GM12878 (cell line): ENCODE measurements around the gene MLXIP. TPM values are rescaled to one million over a fixed set of nuclear protein-coding genes. Genes with fewer than 3 reads are reported as not detected.
A peak's percentile ranks its signal among the peaks of the same experiment; 100 is the strongest.

Experiments used
- ATAC-seq: fragments of 200-7000 bp; cut with Tn5 transposase; 3 replicates; pipeline ENCODE4 v1.9.1; 2020; ENCODE audit warnings: mild to moderate bottlenecking, moderate library complexity
- BruUV-seq: library from RNA; stranded (reverse); fragments of 400-500 nt; replicated peaks from 2 replicates; lab custom pipeline; 2021; lab: Mats Ljungman, UMichigan
- CTCF ChIA-PET: fragments of 300-600 bp; sonication (Branson Sonifier 250); formaldehyde crosslinking; extraction: SDS; loops from one replicate; lab custom pipeline; 2021; ENCODE audit warnings: inconsistent platforms; lab: Yijun Ruan, JAX
- POLR2A ChIA-PET: fragments of 350-600 bp; formaldehyde crosslinking; extraction: SDS; loops from one replicate; lab custom pipeline; 2021; ENCODE audit warnings: inconsistent platforms; lab: Charles Lee
- RAD21 ChIA-PET: fragments of 300-600 bp; sonication (Branson Sonifier 250); formaldehyde crosslinking; loops from one replicate; lab custom pipeline; 2023; ENCODE audit warnings: antibody characterized with exemption; ENCODE audit not compliant: unreplicated experiment; lab: Charles Lee
- SMC1A ChIA-PET: fragments of 300-600 bp; sonication (Branson Sonifier 250); formaldehyde crosslinking; loops from one replicate; lab custom pipeline; 2023; ENCODE audit not compliant: unreplicated experiment, uncharacterized antibody; lab: Charles Lee
- DNase-seq: peaks from one replicate; pipeline ENCODE4 v3.0.0-alpha.2; 2011; ENCODE audit warnings: low read depth, low spot score
- FAIRE-seq: peaks from 3 replicates; lab custom pipeline; 2011; peaks lifted over from hg19 to GRCh38; lab: Jason Lieb, UNC
- H2AFZ ChIP-seq: 2 replicates; pipeline ENCODE4 v1.6.0; 2011; ENCODE audit warnings: low read depth, low read length, control low read depth; ENCODE audit not compliant: control insufficient read depth
- H3K27ac ChIP-seq: 2 replicates; pipeline ENCODE4 v1.5.1; 2011; ENCODE audit warnings: control low read depth; ENCODE audit not compliant: control insufficient read depth, insufficient read depth
- H3K27me3 ChIP-seq, 2 experiments: replicated peaks in 1 of 2; 2 replicates each; pipeline versions ENCODE4 v1.6.0 to v1.6.1; 2011; ENCODE audit warnings: low read length in 1 of 2; ENCODE audit not compliant: control insufficient read depth in 2 of 2, insufficient read depth in 2 of 2
- H3K36me3 ChIP-seq, 2 experiments: 2 replicates each; pipeline ENCODE4 v1.5.1; 2011; ENCODE audit warnings: low read length in 1 of 2; ENCODE audit not compliant: control insufficient read depth in 2 of 2, insufficient read depth in 2 of 2
- H3K4me1 ChIP-seq: 2 replicates; pipeline ENCODE4 v1.6.1; 2011; ENCODE audit warnings: mild to moderate bottlenecking, low read length, moderate library complexity, mixed read lengths; ENCODE audit not compliant: control insufficient read depth, insufficient read depth
- H3K4me2 ChIP-seq: 2 replicates; pipeline ENCODE4 v1.6.0; 2011; ENCODE audit warnings: control low read depth; ENCODE audit not compliant: control insufficient read depth, insufficient read depth
- H3K4me3 ChIP-seq: fragments of 200-600 bp; sonication (generic); 2 replicates; pipeline ENCODE4 v1.5.1; 2016
- H3K79me2 ChIP-seq: 2 replicates; pipeline ENCODE4 v1.6.0; 2011; ENCODE audit warnings: low read length; ENCODE audit not compliant: control insufficient read depth, insufficient read depth
- H3K9ac ChIP-seq: 2 replicates; pipeline ENCODE4 v1.8.0; 2011; ENCODE audit warnings: low read length, control low read depth, mixed read lengths; ENCODE audit not compliant: control insufficient read depth, insufficient read depth
- H3K9me3 ChIP-seq: replicated peaks from 3 replicates; pipeline ENCODE4 v1.5.1; 2011; ENCODE audit warnings: mild to moderate bottlenecking, low read length; ENCODE audit not compliant: control insufficient read depth, insufficient read depth
- H4K20me1 ChIP-seq: 2 replicates; pipeline ENCODE4 v1.6.0; 2011; ENCODE audit not compliant: control insufficient read depth, insufficient read depth
- BACH1 ChIP-seq: fragments of 450-650 bp; IDR thresholded peaks from 2 replicates; pipeline ENCODE4 v1.6.1; 2017; ENCODE audit warnings: mild to moderate bottlenecking, borderline replicate concordance
- BHLHE40 ChIP-seq, 2 experiments: fragments of 450-650 bp in 1 of 2; IDR thresholded peaks; 2 replicates each; pipeline ENCODE4 v1.6.1; 2011 to 2017; ENCODE audit warnings: low read depth in 2 of 2, borderline replicate concordance in 1 of 2, improper control_type of control experiment in 1 of 2, low read length in 1 of 2, mild to moderate bottlenecking in 1 of 2
- CBFB ChIP-seq: IDR thresholded peaks from 2 replicates; pipeline ENCODE4 v1.6.1; 2016; ENCODE audit warnings: antibody characterized with exemption, low read depth
- MYB ChIP-seq: fragments of 150-350 bp; IDR thresholded peaks from 2 replicates; pipeline ENCODE4 v1.6.1; 2014; ENCODE audit warnings: mild to moderate bottlenecking, low read depth, low read length, borderline replicate concordance
- POLR2AphosphoS2 ChIP-seq: IDR thresholded peaks from 2 replicates; pipeline ENCODE4 v1.6.1; 2011; ENCODE audit warnings: low read depth, mild to moderate bottlenecking, low read length, improper control_type of control experiment, moderate library complexity
- POU2F2 ChIP-seq: IDR thresholded peaks from 3 replicates; pipeline ENCODE4 v1.6.1; 2011; ENCODE audit warnings: low read depth, mild to moderate bottlenecking, low read length, borderline replicate concordance
- SUPT20H ChIP-seq: IDR thresholded peaks from 2 replicates; pipeline ENCODE4 v1.6.1; 2011; ENCODE audit warnings: low read depth, mild to moderate bottlenecking, low read length, moderate library complexity, borderline replicate concordance; ENCODE audit not compliant: control insufficient read depth
- WRNIP1 ChIP-seq: IDR thresholded peaks from 2 replicates; pipeline ENCODE4 v1.6.1; 2011; ENCODE audit warnings: low read depth, low read length, improper control_type of control experiment, borderline replicate concordance
- WGBS: methylation state at CpG from one replicate; pipeline ENCODE4 v1.1.6; 2016; ENCODE audit warnings: low lambda C conversion rate; ENCODE audit not compliant: insufficient replicate concordance, insufficient coverage; ENCODE audit errors: missing lambda C conversion rate; 5-methylcytosine and 5-hydroxymethylcytosine counted together
- in situ Hi-C: fragments of 300-500 bp; cut with MboI; formaldehyde crosslinking; loops from 9 replicates; pipeline ENCODE4 v1.14.3; 2018; ENCODE audit warnings: mixed read lengths
- intact Hi-C: fragments of 100-400 bp; cut with micrococcal nuclease; formaldehyde crosslinking; loops from one replicate; pipeline ENCODE4 v1.14.2; 2022; ENCODE audit not compliant: unreplicated experiment
- polyA plus RNA-seq, 11 experiments: library from polyadenylated mRNA; depleted of rRNA in 4 of 11; unstranded in 6 of 11; stranded (reverse) in 5 of 11; fragments of >200 nt; fragmentation: Nextera tagmentation in 4 of 11; fragmentation: Illumina TruSeq in 1 of 11; extraction: Ambion mirVana in 4 of 11; extraction: Trizol in 1 of 11; gene quantifications; 1 replicate in 1 of 11; 2 replicates in 10 of 11; pipeline versions ENCODE4 v1.2.1 to v1.2.3, GENCODE V29; 2011 to 2016; ENCODE audit warnings: inconsistent platforms in 2 of 11, missing spikeins in 2 of 11, low read depth in 1 of 11
- total RNA-seq, 4 experiments: library from RNA; depleted of rRNA in 3 of 4; stranded (reverse); fragments of >200 nt in 3 of 4; fragmentation: Illumina TruSeq in 1 of 4; extraction: Trizol in 1 of 4; gene quantifications; 2 replicates each; pipeline versions ENCODE4 v1.2.1 to v1.2.3, GENCODE V29; 2013 to 2021
- TF ChIP-seq, protein P1 (sequence below): IDR thresholded peaks from 2 replicates; pipeline ENCODE4 v1.6.1; 2012; ENCODE audit warnings: improper control_type of control experiment, low read depth, low read length; ENCODE audit not compliant: insufficient replicate concordance
- TF ChIP-seq, protein P2 (sequence below): fragments of 450-650 bp; IDR thresholded peaks from 2 replicates; pipeline ENCODE4 v1.6.1; 2016; ENCODE audit warnings: mild to moderate bottlenecking, moderate library complexity, borderline replicate concordance

The MLXIP gene
- total and polyA plus RNA-seq, 10 of the 15 experiments (the other 5 are each of a cell fraction or from before 2014, with no cell fraction given), result 1.1 to 23.7 (median 7.0) TPM

DNA sequence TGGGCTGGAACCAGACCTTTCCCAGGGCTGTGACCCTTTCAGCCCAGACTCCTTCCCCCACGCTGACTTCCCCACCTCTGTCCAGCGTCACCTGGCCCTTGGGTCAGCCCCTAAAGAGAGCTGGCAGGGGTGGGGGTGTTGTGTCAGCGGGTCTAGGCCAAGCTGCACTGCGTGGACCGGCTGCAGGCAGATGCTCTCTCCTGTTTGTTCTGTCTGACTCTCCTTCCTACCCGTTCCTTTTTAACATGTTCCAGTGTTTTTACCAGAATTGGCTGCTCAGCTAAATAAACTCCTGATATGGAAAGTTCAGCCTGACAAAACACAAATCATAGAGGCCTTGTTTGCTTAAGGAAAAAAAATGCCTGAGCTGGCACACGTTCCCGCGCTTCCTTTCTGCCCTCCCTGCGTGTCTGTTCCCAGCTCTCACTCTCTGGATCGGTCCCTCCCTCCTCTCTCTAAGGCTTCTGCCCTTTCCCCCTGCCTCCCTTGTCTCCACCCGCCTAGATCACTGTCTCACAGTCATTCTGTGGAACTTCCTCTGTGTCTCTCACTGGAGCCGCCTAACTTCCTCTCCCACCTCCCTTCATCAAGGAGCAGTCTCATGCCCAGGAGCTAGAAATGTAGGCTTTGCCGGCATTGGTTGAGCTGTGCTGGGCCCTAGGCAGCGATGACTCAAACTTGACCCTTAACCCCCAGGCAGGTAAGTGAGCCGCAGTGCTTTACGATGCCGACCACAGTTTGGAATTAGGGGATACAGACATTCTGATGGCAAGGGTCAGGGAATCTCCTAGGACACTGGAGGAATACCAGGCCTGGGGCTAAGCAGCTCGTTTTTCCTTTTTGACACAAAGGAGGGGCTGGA is 15.5 kb upstream of the MLXIP start:
- intact Hi-C loops, result no loop called here
- ChIA-PET SMC1A (interaction anchor here (0.7 to 1.2 kb wide), 2 partner anchors 35 to 60 kb away, joined by 3 read pairs; no protein-coding TSS in a partner anchor), POLR2A (interaction anchor here (0.5 kb wide), 1 partner anchor 16 kb away, joined by 3 read pairs; no protein-coding TSS in a partner anchor), CTCF (interaction anchor here (0.6 to 2.0 kb wide), 5 partner anchors 9 to 168 kb away, joined by 3 to 11 read pairs (median 3); no protein-coding TSS in a partner anchor), RAD21 (interaction anchor here (1.9 kb wide), 1 partner anchor 60 kb away, joined by 5 read pairs; no protein-coding TSS in a partner anchor)
- Histone ChIP-seq H2AFZ (peak overlapping the region; percentile 2; the same call in 1 of the 2 replicates), H3K27me3 (no peaks in the 10 kb centered on the region), H3K36me3 (peaks cover 0 to 2% of the 10 kb centered on the region in 2 experiments; a peak in 1 of 4 replicates), H3K9me3 (no peaks in the 10 kb centered on the region), H3K9ac (no peak overlapping the region), H3K79me2 (no peaks in the 10 kb centered on the region), H3K4me3 (no peak overlapping the region), H4K20me1 (no peaks in the 10 kb centered on the region), H3K4me1 (peaks cover 8% of the 10 kb centered on the region), H3K4me2 (no peak overlapping the region), H3K27ac (no peak overlapping the region)
- 73% methylated on average over 18 of the region's 19 CpGs for WGBS
- BruUV-seq, result no TSS peak
- ATAC-seq (no peak), DNase-seq (no peak), FAIRE-seq (no peak)
- in situ Hi-C loops, result no loop called here
- TF ChIP-seq CBFB, result no peak
- no peak for TF ChIP-seq POLR2AphosphoS2
- TF ChIP-seq SUPT20H, result no peak
- TF ChIP-seq BHLHE40 (IDR thresholded peaks at IDR 0.05; ENCODE audit: borderline replicate concordance in 1 of 2, low read depth in 2 of 2, low read length in 1 of 2), result no peak
- no peak for TF ChIP-seq BACH1
- TF ChIP-seq, protein P1, sequence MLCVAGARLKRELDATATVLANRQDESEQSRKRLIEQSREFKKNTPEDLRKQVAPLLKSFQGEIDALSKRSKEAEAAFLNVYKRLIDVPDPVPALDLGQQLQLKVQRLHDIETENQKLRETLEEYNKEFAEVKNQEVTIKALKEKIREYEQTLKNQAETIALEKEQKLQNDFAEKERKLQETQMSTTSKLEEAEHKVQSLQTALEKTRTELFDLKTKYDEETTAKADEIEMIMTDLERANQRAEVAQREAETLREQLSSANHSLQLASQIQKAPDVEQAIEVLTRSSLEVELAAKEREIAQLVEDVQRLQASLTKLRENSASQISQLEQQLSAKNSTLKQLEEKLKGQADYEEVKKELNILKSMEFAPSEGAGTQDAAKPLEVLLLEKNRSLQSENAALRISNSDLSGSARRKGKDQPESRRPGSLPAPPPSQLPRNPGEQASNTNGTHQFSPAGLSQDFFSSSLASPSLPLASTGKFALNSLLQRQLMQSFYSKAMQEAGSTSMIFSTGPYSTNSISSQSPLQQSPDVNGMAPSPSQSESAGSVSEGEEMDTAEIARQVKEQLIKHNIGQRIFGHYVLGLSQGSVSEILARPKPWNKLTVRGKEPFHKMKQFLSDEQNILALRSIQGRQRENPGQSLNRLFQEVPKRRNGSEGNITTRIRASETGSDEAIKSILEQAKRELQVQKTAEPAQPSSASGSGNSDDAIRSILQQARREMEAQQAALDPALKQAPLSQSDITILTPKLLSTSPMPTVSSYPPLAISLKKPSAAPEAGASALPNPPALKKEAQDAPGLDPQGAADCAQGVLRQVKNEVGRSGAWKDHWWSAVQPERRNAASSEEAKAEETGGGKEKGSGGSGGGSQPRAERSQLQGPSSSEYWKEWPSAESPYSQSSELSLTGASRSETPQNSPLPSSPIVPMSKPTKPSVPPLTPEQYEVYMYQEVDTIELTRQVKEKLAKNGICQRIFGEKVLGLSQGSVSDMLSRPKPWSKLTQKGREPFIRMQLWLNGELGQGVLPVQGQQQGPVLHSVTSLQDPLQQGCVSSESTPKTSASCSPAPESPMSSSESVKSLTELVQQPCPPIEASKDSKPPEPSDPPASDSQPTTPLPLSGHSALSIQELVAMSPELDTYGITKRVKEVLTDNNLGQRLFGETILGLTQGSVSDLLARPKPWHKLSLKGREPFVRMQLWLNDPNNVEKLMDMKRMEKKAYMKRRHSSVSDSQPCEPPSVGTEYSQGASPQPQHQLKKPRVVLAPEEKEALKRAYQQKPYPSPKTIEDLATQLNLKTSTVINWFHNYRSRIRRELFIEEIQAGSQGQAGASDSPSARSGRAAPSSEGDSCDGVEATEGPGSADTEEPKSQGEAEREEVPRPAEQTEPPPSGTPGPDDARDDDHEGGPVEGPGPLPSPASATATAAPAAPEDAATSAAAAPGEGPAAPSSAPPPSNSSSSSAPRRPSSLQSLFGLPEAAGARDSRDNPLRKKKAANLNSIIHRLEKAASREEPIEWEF, result no peak
- no peak for TF ChIP-seq WRNIP1
- TF ChIP-seq MYB, result no peak
- TF ChIP-seq POU2F2, result no peak
- TF ChIP-seq, protein P2, sequence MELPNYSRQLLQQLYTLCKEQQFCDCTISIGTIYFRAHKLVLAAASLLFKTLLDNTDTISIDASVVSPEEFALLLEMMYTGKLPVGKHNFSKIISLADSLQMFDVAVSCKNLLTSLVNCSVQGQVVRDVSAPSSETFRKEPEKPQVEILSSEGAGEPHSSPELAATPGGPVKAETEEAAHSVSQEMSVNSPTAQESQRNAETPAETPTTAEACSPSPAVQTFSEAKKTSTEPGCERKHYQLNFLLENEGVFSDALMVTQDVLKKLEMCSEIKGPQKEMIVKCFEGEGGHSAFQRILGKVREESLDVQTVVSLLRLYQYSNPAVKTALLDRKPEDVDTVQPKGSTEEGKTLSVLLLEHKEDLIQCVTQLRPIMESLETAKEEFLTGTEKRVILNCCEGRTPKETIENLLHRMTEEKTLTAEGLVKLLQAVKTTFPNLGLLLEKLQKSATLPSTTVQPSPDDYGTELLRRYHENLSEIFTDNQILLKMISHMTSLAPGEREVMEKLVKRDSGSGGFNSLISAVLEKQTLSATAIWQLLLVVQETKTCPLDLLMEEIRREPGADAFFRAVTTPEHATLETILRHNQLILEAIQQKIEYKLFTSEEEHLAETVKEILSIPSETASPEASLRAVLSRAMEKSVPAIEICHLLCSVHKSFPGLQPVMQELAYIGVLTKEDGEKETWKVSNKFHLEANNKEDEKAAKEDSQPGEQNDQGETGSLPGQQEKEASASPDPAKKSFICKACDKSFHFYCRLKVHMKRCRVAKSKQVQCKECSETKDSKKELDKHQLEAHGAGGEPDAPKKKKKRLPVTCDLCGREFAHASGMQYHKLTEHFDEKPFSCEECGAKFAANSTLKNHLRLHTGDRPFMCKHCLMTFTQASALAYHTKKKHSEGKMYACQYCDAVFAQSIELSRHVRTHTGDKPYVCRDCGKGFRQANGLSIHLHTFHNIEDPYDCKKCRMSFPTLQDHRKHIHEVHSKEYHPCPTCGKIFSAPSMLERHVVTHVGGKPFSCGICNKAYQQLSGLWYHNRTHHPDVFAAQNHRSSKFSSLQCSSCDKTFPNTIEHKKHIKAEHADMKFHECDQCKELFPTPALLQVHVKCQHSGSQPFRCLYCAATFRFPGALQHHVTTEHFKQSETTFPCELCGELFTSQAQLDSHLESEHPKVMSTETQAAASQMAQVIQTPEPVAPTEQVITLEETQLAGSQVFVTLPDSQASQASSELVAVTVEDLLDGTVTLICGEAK, result no peak
